B cell (primary cell): Measurements from ENCODE around the gene HSP90AB1. TPM values are rescaled to one million over a fixed set of nuclear protein-coding genes. Genes with fewer than 3 reads are reported as not detected.

Experiments
- ATAC-seq: fragments of 200-7000 bp; cut with Tn5 transposase; one replicate; pipeline ENCODE4 v1.10.0; 2021; ENCODE audit warnings: low read depth, mild to moderate bottlenecking, moderate number of reproducible peaks, moderate library complexity
- CTCF ChIA-PET: fragments of 350-600 bp; sonication (Branson Sonifier 250); formaldehyde crosslinking; loops from one replicate; lab custom pipeline; 2021; ENCODE audit warnings: antibody characterized with exemption, inconsistent platforms; lab: Charles Lee
- POLR2A ChIA-PET: fragments of 350-600 bp; sonication (Branson Sonifier 250); formaldehyde crosslinking; loops from one replicate; lab custom pipeline; 2021; ENCODE audit warnings: antibody characterized with exemption; lab: Charles Lee
- DNase-seq: peaks from one replicate; pipeline ENCODE4 v3.0.0; 2013
- H2AFZ ChIP-seq: 2 replicates; pipeline ENCODE4 v1.6.1; 2012; ENCODE audit warnings: mild to moderate bottlenecking, low read depth, low read length; ENCODE audit not compliant: insufficient read depth, poor library complexity, severe bottlenecking
- H3K27ac ChIP-seq, 2 donors: 1 replicate in 1 of 2; 2 replicates in 1 of 2; pipeline ENCODE4 v1.5.1; 2012 to 2013; ENCODE audit warnings: low read length in 2 of 2, mild to moderate bottlenecking in 2 of 2, moderate library complexity in 1 of 2
- H3K27me3 ChIP-seq, 4 experiments: fragments of 200-600 bp in 1 of 4; sonication (generic) in 1 of 4; replicated peaks in 1 of 4; 1 replicate in 2 of 4; 2 replicates in 2 of 4; pipeline versions ENCODE4 v1.6.1 to v1.7.0; 2013 to 2016; ENCODE audit warnings: low read length in 3 of 4, mild to moderate bottlenecking in 2 of 4, mixed read lengths in 1 of 4, moderate library complexity in 1 of 4; ENCODE audit not compliant: insufficient read depth in 4 of 4, control insufficient read depth in 3 of 4; ENCODE audit errors: control extremely low read depth in 1 of 4
- H3K36me3 ChIP-seq, 2 experiments: replicated peaks in 1 of 2; 1 replicate in 1 of 2; 2 replicates in 1 of 2; pipeline versions ENCODE4 v1.6.1 to v1.7.1; 2013; ENCODE audit warnings: low read length in 1 of 2; ENCODE audit not compliant: insufficient read depth in 2 of 2, control insufficient read depth in 1 of 2; ENCODE audit errors: control extremely low read depth in 1 of 2, extremely low read depth in 1 of 2
- H3K4me1 ChIP-seq, 2 donors: fragments of 200-600 bp in 1 of 2; sonication (generic) in 1 of 2; 1 replicate in 1 of 2; 2 replicates in 1 of 2; pipeline versions ENCODE4 v1.5.1 to v1.6.1; 2013 to 2017; ENCODE audit warnings: low read length in 2 of 2; ENCODE audit not compliant: control insufficient read depth in 2 of 2, insufficient read depth in 2 of 2
- H3K4me2 ChIP-seq: replicated peaks from 2 replicates; pipeline ENCODE3; 2012; ENCODE audit warnings: mild to moderate bottlenecking, low read depth, low read length; ENCODE audit not compliant: poor library complexity, severe bottlenecking
- H3K4me3 ChIP-seq, 5 experiments: fragments of 200-600 bp in 1 of 5; sonication (generic) in 1 of 5; 1 replicate in 3 of 5; 2 replicates in 2 of 5; pipeline versions ENCODE4 v1.5.1 to v1.7.0; 2011 to 2016; ENCODE audit warnings: low read length in 4 of 5, mild to moderate bottlenecking in 4 of 5, low read depth in 2 of 5, control low read depth in 1 of 5, moderate library complexity in 1 of 5; ENCODE audit not compliant: insufficient read depth in 1 of 5; ENCODE audit errors: control extremely low read depth in 1 of 5, extremely low read depth in 1 of 5
- H3K79me2 ChIP-seq: fragments of 200-600 bp; sonication (generic); one replicate; pipeline ENCODE4 v1.6.0; 2016; ENCODE audit warnings: low read length; ENCODE audit not compliant: control insufficient read depth, insufficient read depth
- H3K9ac ChIP-seq: fragments of 200-600 bp; sonication (generic); 2 replicates; pipeline ENCODE4 v1.6.1; 2017; ENCODE audit warnings: mild to moderate bottlenecking, low read length, moderate library complexity
- H3K9me3 ChIP-seq, 3 donors: one replicate each; pipeline versions ENCODE4 v1.6.1 to v1.7.1; 2013; ENCODE audit warnings: low read length in 2 of 3; ENCODE audit not compliant: control insufficient read depth in 2 of 3, insufficient read depth in 1 of 3; ENCODE audit errors: control extremely low read depth in 1 of 3
- H4K20me1 ChIP-seq: 2 replicates; pipeline ENCODE4 v1.6.0; 2012; ENCODE audit warnings: mild to moderate bottlenecking, low read length; ENCODE audit not compliant: insufficient read depth, control insufficient read depth, poor library complexity, severe bottlenecking
- H3K27ac Mint-ChIP-seq: one replicate; pipeline ENCODE4 v1.8.0; 2021; ENCODE audit warnings: mixed read lengths
- H3K27me3 Mint-ChIP-seq: one replicate; pipeline ENCODE4 v1.8.0; 2021; ENCODE audit warnings: mixed read lengths
- H3K4me1 Mint-ChIP-seq: one replicate; pipeline ENCODE4 v1.8.0; 2021; ENCODE audit warnings: mixed read lengths
- H3K4me3 Mint-ChIP-seq: one replicate; pipeline ENCODE4 v1.8.0; 2021; ENCODE audit warnings: mixed read lengths
- H3K9me3 Mint-ChIP-seq: one replicate; pipeline ENCODE4 v1.8.0; 2022; ENCODE audit warnings: mixed read lengths; ENCODE audit not compliant: insufficient read depth
- EZH2 ChIP-seq: IDR thresholded peaks from 2 replicates; pipeline ENCODE4 v1.6.1; 2012; ENCODE audit warnings: borderline replicate concordance, low read depth, mild to moderate bottlenecking, moderate library complexity, low read length; ENCODE audit not compliant: insufficient read depth, poor library complexity, severe bottlenecking
- WGBS: methylation state at CpG from one replicate; pipeline ENCODE4 v1.1.5; 2013; ENCODE audit warnings: missing lambda C conversion rate; ENCODE audit not compliant: insufficient coverage; 5-methylcytosine and 5-hydroxymethylcytosine counted together
- intact Hi-C: fragments of 100-400 bp; cut with micrococcal nuclease; formaldehyde crosslinking; loops from one replicate; pipeline ENCODE4 v1.10.0; 2022
- polyA plus RNA-seq: library from polyadenylated mRNA; depleted of rRNA; stranded (reverse); fragments of >200 nt; gene quantifications from 2 replicates; pipeline ENCODE4 v1.2.3, GENCODE V29; 2012
- total RNA-seq, 2 donors: library from RNA; stranded (reverse); fragments of 120-200 nt in 1 of 2; gene quantifications; 1 replicate in 1 of 2; 2 replicates in 1 of 2; pipeline versions ENCODE4 v1.2.3 to v1.2.4, GENCODE V29; 2013 to 2022
- TF ChIP-seq, protein P1 (sequence below): fragments of 200-600 bp; IDR thresholded peaks from one replicate; pipeline ENCODE4 v1.8.0; 2022; ENCODE audit warnings: antibody characterized with exemption, mild to moderate bottlenecking

The HSP90AB1 gene
- total and polyA plus RNA-seq, 2 donors (not counting 1 experiment from before 2014, with no cell fraction given), result 395 to 645 TPM

DNA sequence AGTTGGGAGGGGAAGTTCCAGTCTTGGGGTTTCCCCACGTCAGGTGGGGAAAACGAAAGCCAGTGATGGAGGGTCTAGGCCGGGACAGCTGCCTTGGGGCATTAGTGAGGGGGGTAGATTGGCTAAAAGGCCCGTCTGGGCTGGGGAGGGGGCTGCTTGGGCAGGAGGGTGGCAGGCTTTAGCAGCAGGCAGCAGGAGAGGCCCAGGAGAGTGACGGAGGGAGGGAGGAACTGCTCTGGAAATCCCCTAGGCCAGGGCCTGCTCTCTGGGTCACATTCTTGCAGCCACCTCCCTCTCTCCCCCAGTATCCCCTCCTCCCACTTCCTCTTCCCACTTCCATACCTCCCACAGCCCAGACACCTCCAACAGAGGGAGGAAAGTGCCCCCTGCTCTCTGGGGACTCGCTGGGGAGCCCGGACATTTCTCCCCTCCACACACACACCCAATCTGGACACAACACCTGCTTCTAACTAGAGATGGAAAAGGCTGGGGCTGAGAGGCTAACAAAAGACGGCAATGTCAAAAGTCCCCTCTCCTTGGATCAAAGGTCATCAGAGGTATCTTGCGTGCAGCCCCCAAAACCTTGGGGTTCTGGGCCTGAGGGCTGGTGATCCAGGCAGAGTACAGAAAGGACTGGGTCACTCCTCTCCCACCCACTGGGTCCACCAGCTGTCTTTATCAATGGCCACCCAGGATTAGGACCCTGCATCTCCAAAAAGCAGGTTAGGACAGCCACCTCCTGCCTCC lies 16.6 kb downstream of the HSP90AB1 start:
- no peaks in the 10 kb centered on the region for H3K9me3 ChIP-seq

More for the DNA sequence above, 16.6 kb downstream of the HSP90AB1 start:
- Mint-ChIP-seq H3K4me1 (peaks cover 74% of the 10 kb centered on the region), H3K9me3 (no peaks in the 10 kb centered on the region), H3K27me3 (no peaks in the 10 kb centered on the region), H3K27ac (peak overlapping the region; percentile 100), H3K4me3 (peak overlapping the region; percentile 100)
- no peak overlapping the region for H2AFZ ChIP-seq
- ATAC-seq (peak; percentile 6), DNase-seq (peak; percentile 88)
- peak overlapping the region; percentile 94 to 99 (median 98) for H3K4me3 ChIP-seq
- peaks cover 27% of the 10 kb centered on the region for H4K20me1 ChIP-seq
- WGBS, result 3% methylated on average over 6 of the region's 9 CpGs
- TF ChIP-seq, protein P1, sequence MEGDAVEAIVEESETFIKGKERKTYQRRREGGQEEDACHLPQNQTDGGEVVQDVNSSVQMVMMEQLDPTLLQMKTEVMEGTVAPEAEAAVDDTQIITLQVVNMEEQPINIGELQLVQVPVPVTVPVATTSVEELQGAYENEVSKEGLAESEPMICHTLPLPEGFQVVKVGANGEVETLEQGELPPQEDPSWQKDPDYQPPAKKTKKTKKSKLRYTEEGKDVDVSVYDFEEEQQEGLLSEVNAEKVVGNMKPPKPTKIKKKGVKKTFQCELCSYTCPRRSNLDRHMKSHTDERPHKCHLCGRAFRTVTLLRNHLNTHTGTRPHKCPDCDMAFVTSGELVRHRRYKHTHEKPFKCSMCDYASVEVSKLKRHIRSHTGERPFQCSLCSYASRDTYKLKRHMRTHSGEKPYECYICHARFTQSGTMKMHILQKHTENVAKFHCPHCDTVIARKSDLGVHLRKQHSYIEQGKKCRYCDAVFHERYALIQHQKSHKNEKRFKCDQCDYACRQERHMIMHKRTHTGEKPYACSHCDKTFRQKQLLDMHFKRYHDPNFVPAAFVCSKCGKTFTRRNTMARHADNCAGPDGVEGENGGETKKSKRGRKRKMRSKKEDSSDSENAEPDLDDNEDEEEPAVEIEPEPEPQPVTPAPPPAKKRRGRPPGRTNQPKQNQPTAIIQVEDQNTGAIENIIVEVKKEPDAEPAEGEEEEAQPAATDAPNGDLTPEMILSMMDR, result no peak
- no peak for TF ChIP-seq EZH2
- H3K4me1 ChIP-seq, result peaks cover 57 to 72% of the 10 kb centered on the region in 2 donors
- ChIA-PET CTCF (interaction anchor here (0.9 to 2.8 kb wide), 13 partner anchors 8 to 112 kb away, joined by 3 to 20 read pairs (median 7); partner anchors contain the start of genes HSP90AB1 and SLC29A1), POLR2A (interaction anchor here (0.9 to 7.9 kb wide), 6 partner anchors 9 to 87 kb away, joined by 3 to 105 read pairs (median 8); partner anchors contain the start of gene HSP90AB1)
- intact Hi-C loops, result loop anchor here (1.0 to 5.0 kb wide), 3 partner anchors 17 to 1091 kb away; partner anchors contain the start of genes MRPL14, SRF and TMEM63B
- peaks cover 0 to under 1% (median 0%) of the 10 kb centered on the region in 4 experiments for H3K27me3 ChIP-seq
- H3K9ac ChIP-seq, result peak overlapping the region; percentile 93
- H3K4me2 ChIP-seq, result peak overlapping the region; percentile 95
- peaks cover 4 to 45% of the 10 kb centered on the region in 2 experiments for H3K36me3 ChIP-seq
- H3K27ac ChIP-seq, result peak overlapping the region; percentile 96 to 98
- H3K79me2 ChIP-seq, result peaks cover 53% of the 10 kb centered on the region
